H1 (cell line): ENCODE data around the gene C16orf89. TPM values are rescaled to one million over a fixed set of nuclear protein-coding genes. Genes with fewer than 3 reads are reported as not detected.

Experiments used
- CTCF ChIA-PET: fragments of 300-600 bp; sonication (Branson Sonifier 250); formaldehyde crosslinking; loops from one replicate; lab custom pipeline; 2021; ENCODE audit not compliant: partially characterized antibody; lab: Charles Lee
- POLR2A ChIA-PET: fragments of 300-600 bp; sonication (Branson Sonifier 250); formaldehyde crosslinking; loops from one replicate; lab custom pipeline; 2021; ENCODE audit warnings: inconsistent platforms; ENCODE audit not compliant: partially characterized antibody; lab: Charles Lee
- DNase-seq, 2 experiments: peaks; one replicate each; pipeline versions ENCODE4 v3.0.0 to v3.0.0-alpha.2; 2010 to 2022; ENCODE audit warnings: low spot score in 2 of 2, low read depth in 1 of 2, mixed read lengths in 1 of 2
- FAIRE-seq: peaks from 2 replicates; lab custom pipeline; 2011; peaks lifted over from hg19 to GRCh38; lab: Jason Lieb, UNC
- H2AFZ ChIP-seq: 2 replicates; pipeline ENCODE4 v1.8.1; 2012; ENCODE audit warnings: low read length, inconsistent platforms
- H2AK5ac ChIP-seq: 2 replicates; pipeline ENCODE4 v1.6.1; 2013; ENCODE audit warnings: low read depth, low read length
- H2BK120ac ChIP-seq: replicated peaks from 2 replicates; pipeline ENCODE3; 2013; ENCODE audit warnings: low read depth, low read length, inconsistent platforms
- H2BK12ac ChIP-seq: 2 replicates; pipeline ENCODE4 v1.6.1; 2013; ENCODE audit warnings: low read depth, low read length
- H2BK15ac ChIP-seq: 2 replicates; pipeline ENCODE4 v1.6.1; 2013; ENCODE audit warnings: low read length
- H2BK20ac ChIP-seq: 2 replicates; pipeline ENCODE4 v1.6.1; 2013; ENCODE audit warnings: low read length
- H2BK5ac ChIP-seq: 2 replicates; pipeline ENCODE4 v1.6.1; 2013; ENCODE audit warnings: low read depth, low read length
- H3K14ac ChIP-seq: 2 replicates; pipeline ENCODE4 v1.6.1; 2013; ENCODE audit warnings: inconsistent platforms; ENCODE audit not compliant: insufficient read length
- H3K18ac ChIP-seq: 2 replicates; pipeline ENCODE4 v1.6.1; 2013; ENCODE audit warnings: low read length; ENCODE audit errors: extremely low read depth
- H3K23ac ChIP-seq: 2 replicates; pipeline ENCODE4 v1.6.1; 2013; ENCODE audit warnings: inconsistent platforms; ENCODE audit not compliant: insufficient read length
- H3K23me2 ChIP-seq: 2 replicates; pipeline ENCODE4 v1.6.1; 2013; ENCODE audit warnings: low read depth, low read length
- H3K27ac ChIP-seq: 2 replicates; pipeline ENCODE4 v1.6.1; 2011; ENCODE audit warnings: low read depth, low read length, inconsistent platforms
- H3K27me3 ChIP-seq, 4 experiments: replicated peaks in 1 of 4; 1 replicate in 1 of 4; 2 replicates in 3 of 4; pipeline versions ENCODE4 v1.6.1 to v1.8.1; 2011 to 2013; ENCODE audit warnings: low read length in 3 of 4, mild to moderate bottlenecking in 3 of 4, inconsistent platforms in 2 of 4, mixed read lengths in 2 of 4, moderate library complexity in 1 of 4; ENCODE audit not compliant: control insufficient read depth in 3 of 4, insufficient read depth in 3 of 4; ENCODE audit errors: extremely low read depth in 1 of 4
- H3K36me3 ChIP-seq, 4 experiments: 2 replicates each; pipeline versions ENCODE4 v1.6.1 to v1.8.1; 2011 to 2013; ENCODE audit warnings: mild to moderate bottlenecking in 4 of 4, low read length in 3 of 4, moderate library complexity in 2 of 4, control low read depth in 1 of 4, inconsistent platforms in 1 of 4; ENCODE audit not compliant: insufficient read depth in 4 of 4, control insufficient read depth in 2 of 4
- H3K4ac ChIP-seq: replicated peaks from 2 replicates; pipeline ENCODE3; 2013; ENCODE audit warnings: low read length, low read depth, mixed read lengths, inconsistent platforms; ENCODE audit not compliant: insufficient read length
- H3K4me1 ChIP-seq, 4 experiments: replicated peaks in 1 of 4; 1 replicate in 1 of 4; 2 replicates in 3 of 4; pipeline versions ENCODE4 v1.6.1 to v1.8.1; 2011 to 2013; ENCODE audit warnings: low read length in 3 of 4, inconsistent platforms in 2 of 4, mixed read lengths in 1 of 4; ENCODE audit not compliant: insufficient read depth in 4 of 4, control insufficient read depth in 3 of 4
- H3K4me2 ChIP-seq, 2 experiments: 2 replicates each; pipeline versions ENCODE4 v1.6.1 to v1.8.1; 2011 to 2013; ENCODE audit warnings: low read depth in 2 of 2, low read length in 2 of 2, control low read depth in 1 of 2, inconsistent platforms in 1 of 2, mild to moderate bottlenecking in 1 of 2; ENCODE audit not compliant: insufficient read depth in 1 of 2
- H3K4me3 ChIP-seq, 4 experiments: fragments of 200-600, 300-600 bp in 1 of 4; sonication (generic), shearing (Covaris generic), sonication (Bioruptor Twin) in 1 of 4; 2 replicates each; pipeline versions ENCODE4 v1.5.1 to v1.8.1; 2011 to 2016; ENCODE audit warnings: low read length in 4 of 4, low read depth in 3 of 4, control low read depth in 2 of 4, inconsistent platforms in 2 of 4, mild to moderate bottlenecking in 2 of 4, mixed read lengths in 1 of 4, moderate library complexity in 1 of 4; ENCODE audit not compliant: insufficient read depth in 2 of 4; ENCODE audit errors: extremely low read depth in 1 of 4
- H3K56ac ChIP-seq: replicated peaks from 2 replicates; pipeline ENCODE3; 2013; ENCODE audit warnings: low read depth, mild to moderate bottlenecking, mixed read lengths, low read length, inconsistent platforms; ENCODE audit not compliant: insufficient read length
- H3K79me1 ChIP-seq: 2 replicates; pipeline ENCODE4 v1.6.1; 2013; ENCODE audit warnings: low read depth, low read length, control low read depth
- H3K79me2 ChIP-seq, 2 experiments: 2 replicates each; pipeline versions ENCODE4 v1.6.1 to v1.8.1; 2012 to 2013; ENCODE audit warnings: low read length in 2 of 2, mild to moderate bottlenecking in 2 of 2, inconsistent platforms in 1 of 2; ENCODE audit not compliant: insufficient read depth in 2 of 2, control insufficient read depth in 1 of 2
- H3K9ac ChIP-seq, 4 experiments: replicated peaks in 1 of 4; 1 replicate in 1 of 4; 2 replicates in 3 of 4; pipeline versions ENCODE4 v1.6.1 to v1.8.1; 2011 to 2013; ENCODE audit warnings: low read depth in 3 of 4, low read length in 3 of 4, control low read depth in 2 of 4, mild to moderate bottlenecking in 2 of 4, moderate library complexity in 2 of 4, inconsistent platforms in 1 of 4; ENCODE audit errors: extremely low read depth in 1 of 4
- H3K9me3 ChIP-seq, 2 experiments: 2 replicates each; pipeline versions ENCODE4 v1.6.1 to v1.8.1; 2012 to 2013; ENCODE audit warnings: mild to moderate bottlenecking in 2 of 2, moderate library complexity in 2 of 2, control low read depth in 1 of 2, inconsistent platforms in 1 of 2, low read depth in 1 of 2, low read length in 1 of 2, mixed read lengths in 1 of 2; ENCODE audit not compliant: insufficient read depth in 2 of 2
- H4K20me1 ChIP-seq, 2 experiments: replicated peaks in 1 of 2; 2 replicates each; pipeline versions ENCODE3 to v1.8.1; 2011 to 2013; ENCODE audit warnings: inconsistent platforms in 2 of 2, low read length in 2 of 2, mild to moderate bottlenecking in 1 of 2; ENCODE audit not compliant: insufficient read depth in 2 of 2, control insufficient read depth in 1 of 2
- H4K5ac ChIP-seq: 2 replicates; pipeline ENCODE4 v1.6.1; 2013; ENCODE audit warnings: low read length, low read depth, mixed read lengths, inconsistent platforms; ENCODE audit not compliant: insufficient read length
- H4K8ac ChIP-seq: 2 replicates; pipeline ENCODE4 v1.8.0; 2013; ENCODE audit warnings: mild to moderate bottlenecking, moderate library complexity, low read length, inconsistent platforms; ENCODE audit not compliant: insufficient read depth; ENCODE audit errors: extremely low read depth
- H4K91ac ChIP-seq: replicated peaks from 2 replicates; pipeline ENCODE3; 2013; ENCODE audit warnings: low read length, mixed read lengths, inconsistent platforms; ENCODE audit not compliant: insufficient read length
- BCL11A ChIP-seq, 2 experiments: IDR thresholded peaks; one replicate each; pipeline ENCODE4 v1.6.1; 2011; ENCODE audit warnings: low read depth in 2 of 2, low read length in 2 of 2, mild to moderate bottlenecking in 2 of 2
- BRCA1 ChIP-seq: IDR thresholded peaks from 2 replicates; pipeline ENCODE4 v1.6.1; 2012; ENCODE audit warnings: low read depth, low read length, improper control_type of control experiment
- CEBPB ChIP-seq: IDR thresholded peaks from 2 replicates; pipeline ENCODE4 v1.6.1; 2012; ENCODE audit warnings: low read depth, low read length
- CHD1 ChIP-seq: IDR thresholded peaks from 2 replicates; pipeline ENCODE4 v1.6.1; 2012; ENCODE audit warnings: low read depth, low read length, improper control_type of control experiment
- CTBP2 ChIP-seq: IDR thresholded peaks from 2 replicates; pipeline ENCODE4 v1.7.0; 2011; ENCODE audit warnings: borderline replicate concordance, mild to moderate bottlenecking, moderate library complexity, mixed read lengths, low read length; ENCODE audit not compliant: insufficient read depth, insufficient read length
- JUND ChIP-seq: IDR thresholded peaks from 2 replicates; pipeline ENCODE4 v1.6.1; 2011; ENCODE audit warnings: mild to moderate bottlenecking, improper control_type of control experiment, low read length
- PHF8 ChIP-seq: fragments of 200-600 bp; sonication (generic); conservative IDR thresholded peaks from 2 replicates; pipeline ENCODE4 v1.7.1; 2012; ENCODE audit warnings: low read depth, mild to moderate bottlenecking, inconsistent platforms, low read length, moderate library complexity
- RBBP5 ChIP-seq: IDR thresholded peaks from 2 replicates; pipeline ENCODE4 v1.7.1; 2012; ENCODE audit warnings: low read depth, mild to moderate bottlenecking, inconsistent platforms, low read length, moderate library complexity, borderline replicate concordance
- RNF2 ChIP-seq: fragments of 200-900, 300-1000 bp; sonication (generic); IDR thresholded peaks from 2 replicates; pipeline ENCODE4 v1.7.1; 2016; ENCODE audit warnings: borderline replicate concordance, low read depth, mild to moderate bottlenecking, antibody characterized with exemption, low read length; ENCODE audit not compliant: poor library complexity, severe bottlenecking; ENCODE audit errors: missing control alignments
- SAP30 ChIP-seq: fragments of 300-600 bp; sonication (generic); IDR thresholded peaks from 2 replicates; pipeline ENCODE4 v1.7.1; 2012; ENCODE audit warnings: low read length, moderate library complexity, mild to moderate bottlenecking, inconsistent platforms; ENCODE audit not compliant: insufficient read depth, insufficient replicate concordance
- SIX5 ChIP-seq: IDR thresholded peaks from 2 replicates; pipeline ENCODE4 v1.6.1; 2011; ENCODE audit warnings: mild to moderate bottlenecking, low read depth, low read length
- SUZ12 ChIP-seq: fragments of 200-600 bp; sonication (generic); IDR thresholded peaks from 2 replicates; pipeline ENCODE4 v1.6.1; 2012; ENCODE audit warnings: mild to moderate bottlenecking, inconsistent platforms, low read length, moderate library complexity, mixed read lengths
- ZNF274 ChIP-seq: IDR thresholded peaks from 2 replicates; pipeline ENCODE4 v1.7.0; 2012; ENCODE audit warnings: low read length, borderline replicate concordance; ENCODE audit errors: extremely low read depth
- WGBS, 2 experiments: shearing (Covaris generic) in 1 of 2; methylation state at CpG; one replicate each; pipeline versions ENCODE4 v1.1.6 to v1.1.7; 2013 to 2015; ENCODE audit warnings: low lambda C conversion rate in 2 of 2, mixed read lengths in 2 of 2, inconsistent platforms in 1 of 2, low coverage in 1 of 2, missing lambda C conversion rate in 1 of 2; ENCODE audit not compliant: insufficient replicate concordance in 2 of 2, insufficient coverage in 1 of 2, insufficient read length in 1 of 2; ENCODE audit errors: extremely low coverage in 1 of 2, missing lambda C conversion rate in 1 of 2; 5-methylcytosine and 5-hydroxymethylcytosine counted together
- polyA plus RNA-seq, 7 experiments: library from polyadenylated mRNA; depleted of rRNA in 3 of 7; stranded (reverse) in 5 of 7; unstranded in 2 of 7; fragments of >200 nt in 5 of 7; fragments of 200-250 nt in 2 of 7; gene quantifications; 1 replicate in 5 of 7; 2 replicates in 1 of 7; 4 replicates in 1 of 7; pipeline versions ENCODE4 v1.2.1 to v1.2.3, GENCODE V29; 2011 to 2013; ENCODE audit warnings: missing spikeins in 2 of 7, mixed read lengths in 2 of 7
- total RNA-seq: library from RNA; stranded (reverse); fragmentation: NEBNext Ultra II Directional; extraction: Animal tissue kit (Norgen Biotek cat#: 25700); gene quantifications from 2 replicates; pipeline ENCODE4 v1.2.1, GENCODE V29; 2021

The C16orf89 gene
- total and polyA plus RNA-seq, 2 of the 8 experiments (the other 6 are each of a cell fraction or from before 2014, with no cell fraction given) = 6.7 to 9.9 TPM

- H3K9ac ChIP-seq = no peak overlapping the region
- FAIRE-seq (peak; percentile 92), DNase-seq (peak in 1 of 2 experiments; percentile 79)
- no peaks in the 10 kb centered on the region for H4K20me1 ChIP-seq
- H3K79me1 ChIP-seq = no peaks in the 10 kb centered on the region
- H2BK20ac ChIP-seq = peak overlapping the region; percentile 93; the same call in 1 of the 2 replicates
- H2BK5ac ChIP-seq = peak overlapping the region; percentile 78
- peak overlapping the region; percentile 90; the same call in 1 of the 2 replicates for H3K18ac ChIP-seq
- H3K56ac ChIP-seq = no peak overlapping the region
- peaks cover 0 to 24% (median 14%) of the 10 kb centered on the region in 4 experiments; a peak in 6 of 7 replicates for H3K4me1 ChIP-seq
- H2BK12ac ChIP-seq = no peak overlapping the region; the same call in 1 of the 2 replicates
- peak overlapping the region; percentile 51 to 54 for H3K4me2 ChIP-seq
- ChIA-PET POLR2A (interaction anchor here (0.9 to 3.0 kb wide), 7 partner anchors 11 to 30 kb away, joined by 3 to 17 read pairs (median 6); partner anchors contain the start of gene ALG1), CTCF (interaction anchor here (0.6 to 28.8 kb wide), 20 partner anchors 8 to 558 kb away, joined by 3 to 625 read pairs (median 4); partner anchors contain the start of genes ALG1 and EEF2KMT)
- H3K14ac ChIP-seq = no peak overlapping the region
- no peak overlapping the region for H2AFZ ChIP-seq
- peak overlapping the region; percentile 81 for H4K5ac ChIP-seq
- peak overlapping the region; percentile 39; the same call in 1 of the 2 replicates for H2AK5ac ChIP-seq
- no peaks in the 10 kb centered on the region for H3K79me2 ChIP-seq
- no peak overlapping the region for H4K91ac ChIP-seq
- H3K36me3 ChIP-seq = no peaks in the 10 kb centered on the region
- H3K23me2 ChIP-seq = no peaks in the 10 kb centered on the region; the same call in 1 of the 2 replicates
- H2BK120ac ChIP-seq = no peak overlapping the region
- H3K27ac ChIP-seq = no peak overlapping the region; the same call in 1 of the 2 replicates
- WGBS, 2 experiments = 9% methylated on average over 7 of the region's 7 CpGs; no CpG with 5 or more reads in 1 of the 2 experiments
- no peak overlapping the region; the same call in 1 of the 2 replicates for H4K8ac ChIP-seq
- no peak overlapping the region for H3K23ac ChIP-seq
- H2BK15ac ChIP-seq = 0 out of 2 replicates have a peak overlapping the region, but pooled peaks have one; percentile 93
- no peak overlapping the region for H3K4ac ChIP-seq
- H3K27me3 ChIP-seq = no peaks in the 10 kb centered on the region
- peak overlapping the region in 1 of 4 experiments; percentile 10; a peak in 2 of 8 replicates for H3K4me3 ChIP-seq
- no peaks in the 10 kb centered on the region for H3K9me3 ChIP-seq
- TF ChIP-seq JUND = no peak
- TF ChIP-seq CEBPB = no peak
- TF ChIP-seq SIX5 = no peak
- TF ChIP-seq BCL11A (IDR thresholded peaks at IDR 0.05; ENCODE audit: low read depth in 2 of 2, low read length in 2 of 2) = no peak
- TF ChIP-seq RNF2 = no peak
- TF ChIP-seq CHD1 = no peak
- TF ChIP-seq ZNF274 = no peak
- TF ChIP-seq SUZ12 = no peak
- TF ChIP-seq SAP30 = no peak
- TF ChIP-seq CTBP2 = no peak
- no peak for TF ChIP-seq BRCA1
- no peak for TF ChIP-seq RBBP5
- TF ChIP-seq PHF8 = no peak
These were observed 7.3 kb downstream of the C16orf89 start for GRCh38 chr16:5058476-5058875.
